GM19438 (cell line): ENCODE results near the gene ACTMAP.

Experiments
- ATAC-seq: cut with Tn5 transposase; IDR thresholded peaks from one replicate; pipeline ENCODE4 v1.9.1; 2021; ENCODE audit warnings: low read depth; ENCODE audit not compliant: unreplicated experiment

The ACTMAP gene

DNA sequence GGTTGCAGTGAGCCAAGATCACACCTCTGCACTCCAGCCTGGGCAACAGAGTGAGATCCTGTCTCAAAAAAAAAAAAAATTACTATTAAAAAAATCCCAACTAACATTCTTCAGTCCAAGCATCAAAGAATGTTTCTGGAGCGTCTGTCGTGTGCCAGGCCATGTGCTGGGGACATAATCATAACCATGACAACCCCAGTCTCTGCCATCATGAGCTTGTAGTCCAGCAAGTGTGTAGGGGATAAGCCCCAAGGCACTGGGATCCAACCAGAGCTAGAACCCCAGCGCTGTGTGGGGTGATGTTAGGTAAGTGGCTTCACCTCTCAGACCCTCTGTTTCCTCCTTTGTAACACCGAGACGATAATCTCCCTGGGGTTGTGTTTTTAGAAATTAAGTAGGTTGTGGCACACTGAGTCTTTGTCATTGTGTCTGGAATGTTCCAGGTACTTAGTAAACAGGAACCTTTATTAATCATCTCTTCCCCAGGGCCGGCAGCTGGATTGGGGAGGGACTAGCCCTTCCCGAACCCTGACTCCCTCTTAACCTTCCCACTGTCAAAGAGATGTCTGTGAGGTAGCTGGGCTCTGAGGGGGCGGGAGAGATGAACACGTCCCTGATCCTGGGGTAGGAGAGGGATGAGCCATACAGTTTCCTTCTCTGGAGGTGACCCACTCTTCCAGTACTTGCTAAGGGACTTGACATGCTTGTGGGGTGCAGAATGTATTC is 28.2 kb downstream of the ACTMAP start:
- ATAC-seq = no peak

DNA sequence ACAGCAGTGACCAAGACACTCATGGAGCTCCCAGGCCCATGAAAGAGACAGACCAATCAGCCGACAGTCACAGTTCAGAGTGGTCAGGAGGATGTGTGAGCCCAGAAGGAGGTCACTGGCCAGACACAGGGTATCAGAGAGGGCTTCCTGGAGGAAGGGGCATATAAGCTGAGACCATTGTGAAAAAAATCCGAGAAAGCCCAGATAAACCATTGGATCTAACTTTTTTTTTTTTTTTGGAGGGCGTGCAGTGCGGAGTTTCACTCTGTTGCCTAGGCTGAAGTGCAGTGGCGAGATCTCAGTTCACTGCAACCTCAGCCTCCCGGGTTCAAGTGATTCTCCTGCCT is 29.2 kb downstream of the ACTMAP start:
- ATAC-seq = no peak

DNA sequence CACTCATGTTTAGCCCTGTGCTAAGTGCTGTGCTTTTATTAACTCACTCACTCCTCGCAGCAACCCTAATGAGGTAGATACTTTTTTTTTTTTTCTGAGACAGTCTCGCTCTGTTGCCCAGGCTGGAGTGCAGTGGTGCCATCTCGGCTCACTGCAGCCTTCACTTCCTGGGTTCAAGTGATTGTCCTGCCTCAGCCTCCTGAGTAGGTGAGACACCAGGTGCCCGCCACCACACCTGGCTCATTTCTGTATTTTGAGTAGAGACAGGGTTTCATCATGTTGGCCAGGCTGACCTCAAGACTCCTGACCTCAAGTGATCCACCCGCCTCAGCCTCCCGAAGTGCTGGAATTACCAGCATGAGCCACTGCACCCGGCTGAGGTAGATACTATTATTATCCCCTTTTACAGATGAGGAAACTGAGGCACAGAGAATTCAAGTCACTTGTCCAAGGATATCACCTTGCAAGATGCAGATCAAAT is 30.8 kb downstream of the ACTMAP start:
- ATAC-seq = no peak

DNA sequence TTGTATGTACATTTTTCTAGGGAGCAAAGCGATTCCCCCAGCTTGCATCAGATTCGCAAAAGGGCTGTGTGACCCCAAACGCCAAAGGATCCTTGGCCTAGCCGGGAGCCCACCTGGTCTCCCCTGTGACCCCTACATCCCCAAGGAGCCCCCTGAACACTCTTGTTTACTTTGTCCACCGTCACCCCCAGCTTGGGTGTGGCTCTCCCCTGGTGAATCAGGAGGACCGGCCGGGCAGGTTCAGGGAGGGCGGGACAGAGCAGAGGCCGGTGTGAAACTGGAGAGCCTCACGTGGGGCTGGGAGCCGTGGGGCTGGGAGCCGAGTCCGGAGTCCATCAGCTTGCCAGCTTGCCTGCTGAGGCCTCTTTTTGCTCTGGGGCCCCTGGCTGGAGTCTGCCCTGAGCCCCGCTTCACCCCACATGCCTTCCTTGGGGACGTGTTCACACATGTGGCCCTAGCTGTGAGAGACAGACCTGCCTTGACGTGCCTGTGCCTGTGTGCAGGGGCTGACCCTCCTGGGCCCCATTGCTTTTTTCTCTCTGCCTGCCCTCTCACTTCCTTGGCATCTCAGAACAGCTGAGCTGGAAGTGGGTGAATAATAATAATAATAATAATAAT is 31.4 kb downstream of the ACTMAP start:
- no peak for ATAC-seq

DNA sequence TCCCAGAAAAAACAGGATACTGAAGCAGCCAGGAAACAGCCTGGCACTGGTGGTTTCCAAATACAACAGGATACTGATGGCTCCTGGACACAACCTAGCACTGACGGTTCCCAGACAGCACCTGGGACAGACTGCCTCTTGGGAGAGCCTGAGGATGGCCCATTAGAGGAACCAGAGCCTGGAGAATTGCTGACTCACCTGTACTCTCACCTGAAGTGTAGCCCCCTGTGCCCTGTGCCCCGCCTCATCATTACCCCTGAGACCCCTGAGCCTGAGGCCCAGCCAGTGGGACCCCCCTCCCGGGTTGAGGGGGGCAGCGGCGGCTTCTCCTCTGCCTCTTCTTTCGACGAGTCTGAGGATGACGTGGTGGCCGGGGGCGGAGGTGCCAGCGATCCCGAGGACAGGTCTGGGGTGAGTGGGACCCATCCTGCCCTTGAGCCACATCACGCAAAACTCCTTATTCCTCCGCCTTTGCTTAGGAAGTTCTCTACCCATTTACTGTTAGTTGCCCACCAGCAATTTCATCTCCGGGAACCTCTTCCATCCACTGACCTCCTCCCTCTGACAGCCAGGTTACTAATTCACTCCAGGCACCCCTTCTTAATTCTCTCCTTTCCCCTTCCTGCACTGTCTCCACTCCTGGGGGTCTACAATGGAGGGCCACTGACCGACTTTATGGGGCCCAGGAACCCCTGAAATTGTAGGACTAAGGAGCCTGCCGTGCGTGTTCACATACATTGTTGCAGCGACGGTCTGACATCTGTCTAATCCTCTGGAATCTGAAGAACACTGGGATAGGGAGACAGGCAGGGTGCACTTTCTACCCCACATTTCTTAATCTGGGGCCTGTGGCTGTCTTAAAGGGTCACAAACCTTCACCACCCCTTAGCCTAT is 32.1 kb downstream of the ACTMAP start:
- ATAC-seq = no peak

DNA sequence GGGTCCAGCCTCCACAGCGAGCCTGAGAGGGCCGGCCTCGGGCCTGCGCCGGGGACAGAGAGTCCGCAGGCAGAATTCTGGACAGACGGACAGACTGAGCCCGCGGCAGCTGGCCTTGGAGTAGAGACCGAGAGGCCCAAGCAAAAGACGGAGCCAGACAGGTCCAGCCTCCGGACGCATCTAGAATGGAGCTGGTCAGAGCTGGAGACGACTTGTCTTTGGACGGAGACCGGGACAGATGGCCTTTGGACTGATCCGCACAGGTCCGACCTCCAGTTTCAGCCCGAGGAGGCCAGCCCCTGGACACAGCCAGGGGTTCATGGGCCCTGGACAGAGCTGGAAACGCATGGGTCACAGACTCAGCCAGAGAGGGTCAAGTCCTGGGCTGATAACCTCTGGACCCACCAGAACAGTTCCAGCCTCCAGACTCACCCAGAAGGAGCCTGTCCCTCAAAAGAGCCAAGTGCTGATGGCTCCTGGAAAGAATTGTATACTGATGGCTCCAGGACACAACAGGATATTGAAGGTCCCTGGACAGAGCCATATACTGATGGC is 32.9 kb downstream of the ACTMAP start:
- ATAC-seq = no peak

DNA sequence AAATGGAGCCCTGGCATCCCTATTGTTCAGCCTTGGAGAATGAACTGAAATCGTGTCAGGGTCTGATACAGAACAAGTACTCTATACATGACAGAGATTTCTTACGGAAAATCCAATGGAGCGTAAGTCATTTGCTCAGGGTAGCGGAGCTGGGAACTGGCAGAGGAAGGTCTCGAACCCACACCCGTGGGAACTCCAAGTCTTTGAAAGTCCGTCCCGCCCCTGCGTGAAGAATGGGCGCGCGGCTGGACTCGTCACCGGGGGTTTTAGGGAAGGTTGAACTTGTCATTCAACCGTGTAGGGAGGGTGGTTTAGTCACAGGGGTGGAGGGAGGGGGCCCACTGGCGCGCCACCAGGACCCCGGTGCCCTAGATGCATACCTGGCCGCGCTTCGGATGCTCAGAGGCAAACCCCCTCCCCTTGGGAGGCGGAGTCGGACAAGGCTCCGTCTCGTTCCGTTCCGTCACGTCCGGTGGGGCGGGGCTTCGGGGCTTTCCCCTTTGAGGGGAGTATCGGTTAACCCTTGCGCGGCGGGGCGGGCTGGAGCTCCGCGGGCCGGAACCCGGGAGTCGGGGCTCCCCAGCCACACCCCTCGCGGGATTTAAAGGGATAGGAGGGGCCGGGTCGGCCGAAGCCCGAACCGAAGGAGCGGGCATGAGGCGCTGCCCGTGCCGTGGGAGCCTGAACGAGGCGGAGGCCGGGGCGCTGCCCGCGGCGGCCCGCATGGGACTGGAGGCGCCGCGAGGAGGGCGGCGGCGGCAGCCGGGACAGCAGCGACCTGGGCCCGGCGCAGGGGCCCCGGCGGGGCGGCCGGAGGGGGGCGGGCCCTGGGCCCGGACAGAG is 33.6 kb downstream of the ACTMAP start, which contains the start of the genes COQ8B and ITPKC:
TSS of gene COQ8B (minus strand) at position 405 of the 843 bp plus-strand sequence. CDS start 2,254 bp downstream, outside the sequence.
TSS of gene ITPKC (plus strand) at position 631 of the 843 bp plus-strand sequence. CDS start at position 655, 24 bp downstream.
- ATAC-seq = peak; percentile 64

DNA sequence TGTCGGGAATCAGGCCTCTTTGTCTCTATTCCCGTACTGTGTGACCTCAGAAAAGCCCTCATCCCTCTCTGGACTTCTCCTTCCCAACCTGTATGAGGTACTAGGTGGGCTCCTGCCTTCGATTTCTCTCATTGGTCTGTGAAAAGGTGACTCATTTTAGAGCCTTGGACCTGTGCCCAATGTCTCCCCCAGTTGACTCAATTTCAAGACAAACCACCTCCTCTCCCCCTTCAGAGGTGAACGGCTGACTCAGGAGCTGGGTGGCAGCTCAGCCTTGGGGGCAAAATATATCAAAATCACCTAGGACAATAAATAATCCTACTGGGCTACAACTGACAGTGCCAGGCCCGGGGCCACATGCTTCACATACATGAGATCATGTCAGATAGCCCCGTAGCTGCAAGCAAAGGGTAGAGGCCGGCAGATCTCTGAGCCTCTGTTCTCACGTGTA is 34.2 kb downstream of the ACTMAP start:
- ATAC-seq = no peak

DNA sequence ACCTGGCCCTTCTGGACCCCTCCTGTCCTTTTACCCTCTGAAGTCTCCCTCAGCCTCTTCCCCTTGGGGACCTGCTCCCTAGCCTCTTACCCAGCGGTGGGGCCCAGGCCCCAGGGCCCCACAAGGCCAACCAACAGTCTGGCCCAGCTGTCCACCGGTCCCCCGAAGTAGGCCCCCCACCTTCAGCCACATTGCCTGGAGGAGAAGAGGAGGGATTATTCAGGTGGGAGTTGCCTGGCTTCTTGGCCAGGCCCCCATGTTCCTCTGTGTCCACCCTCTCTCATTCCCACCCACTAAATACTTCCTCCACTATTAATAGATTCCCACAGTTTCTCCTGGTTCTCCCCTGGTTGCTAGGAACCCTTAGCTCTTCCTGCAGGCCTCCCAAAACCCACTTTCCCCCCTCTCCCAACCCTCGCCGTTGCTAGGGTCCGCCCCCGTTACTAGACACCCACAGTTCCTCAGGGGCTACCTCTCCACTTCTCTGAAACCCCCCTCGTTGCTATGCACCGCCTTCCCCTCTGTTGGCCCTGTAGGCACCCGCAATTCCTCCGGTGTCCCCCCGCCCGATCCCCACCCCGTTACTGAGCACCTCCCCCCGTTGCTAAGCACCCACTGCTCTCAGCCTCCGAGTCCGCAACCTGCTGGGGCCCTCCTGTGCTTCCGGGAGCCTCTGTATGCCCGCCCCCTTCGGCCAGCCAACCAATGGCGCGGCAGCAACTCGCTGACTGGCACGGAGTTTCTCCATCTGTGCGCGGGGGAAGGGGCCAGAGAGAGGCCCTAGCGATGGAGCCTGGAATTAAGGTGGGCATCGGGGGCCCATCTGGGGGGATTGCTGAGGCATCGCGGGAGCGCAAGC is 35.6 kb downstream of the ACTMAP start:
- ATAC-seq = peak; percentile 54

DNA sequence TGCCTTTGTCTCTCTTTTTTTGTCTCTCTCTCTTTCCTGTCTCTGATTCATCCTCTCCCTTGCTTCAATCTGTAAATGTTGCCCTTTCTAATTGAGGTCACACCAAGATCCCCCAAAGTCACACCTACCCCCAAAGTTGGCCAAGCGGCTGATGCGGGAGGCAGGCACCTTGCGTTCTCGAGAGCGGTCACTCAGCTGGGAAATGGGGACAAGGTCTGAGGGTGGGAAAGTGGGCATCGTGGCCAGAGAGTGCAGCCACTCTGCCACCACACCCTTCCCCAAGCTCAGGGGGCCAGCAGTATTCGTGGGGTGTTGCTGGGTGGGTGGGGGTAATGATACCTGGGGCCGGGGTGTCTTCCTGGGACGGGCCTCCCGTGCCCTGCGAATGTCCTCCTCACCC is 36.3 kb downstream of the ACTMAP start:
- ATAC-seq = no peak

DNA sequence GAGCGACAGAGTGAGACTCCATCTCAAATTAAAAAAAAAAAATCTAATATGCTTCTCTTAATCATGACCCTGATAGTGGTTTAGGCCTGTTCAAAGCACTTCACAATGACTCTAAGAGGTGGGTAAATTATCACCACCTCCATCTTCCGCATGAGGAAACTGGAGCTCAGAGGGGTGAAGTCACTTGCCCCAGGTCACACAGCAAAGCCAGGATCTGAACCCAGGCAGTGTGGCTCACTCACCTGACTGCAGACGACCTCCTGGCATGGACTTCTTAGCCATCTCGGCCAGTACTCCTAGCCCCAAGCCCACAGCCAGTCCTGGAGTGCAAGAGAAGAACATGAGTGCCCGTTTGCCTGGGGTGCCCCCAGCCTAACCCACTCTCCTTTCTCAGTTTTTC is 40.5 kb downstream of the ACTMAP start:
- no peak for ATAC-seq

DNA sequence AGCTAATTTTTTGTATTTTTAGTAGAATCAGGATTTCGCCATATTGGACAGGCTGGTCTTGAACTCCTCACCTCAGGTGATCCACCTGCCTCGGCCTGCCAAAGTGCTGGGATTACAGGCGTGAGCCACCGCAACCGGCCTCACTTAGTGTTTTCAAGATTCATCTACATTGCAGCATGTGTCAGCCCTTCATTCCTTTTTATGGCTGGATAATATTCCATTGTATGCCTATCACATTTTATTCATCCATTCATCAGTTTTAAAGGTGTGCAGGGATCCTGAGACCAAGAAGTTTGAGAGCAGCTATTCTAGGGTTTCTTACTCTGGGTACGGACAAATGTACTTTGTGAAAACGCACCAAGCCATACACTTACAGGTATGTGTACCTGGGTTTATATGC is 42.7 kb downstream of the ACTMAP start:
- no peak for ATAC-seq

DNA sequence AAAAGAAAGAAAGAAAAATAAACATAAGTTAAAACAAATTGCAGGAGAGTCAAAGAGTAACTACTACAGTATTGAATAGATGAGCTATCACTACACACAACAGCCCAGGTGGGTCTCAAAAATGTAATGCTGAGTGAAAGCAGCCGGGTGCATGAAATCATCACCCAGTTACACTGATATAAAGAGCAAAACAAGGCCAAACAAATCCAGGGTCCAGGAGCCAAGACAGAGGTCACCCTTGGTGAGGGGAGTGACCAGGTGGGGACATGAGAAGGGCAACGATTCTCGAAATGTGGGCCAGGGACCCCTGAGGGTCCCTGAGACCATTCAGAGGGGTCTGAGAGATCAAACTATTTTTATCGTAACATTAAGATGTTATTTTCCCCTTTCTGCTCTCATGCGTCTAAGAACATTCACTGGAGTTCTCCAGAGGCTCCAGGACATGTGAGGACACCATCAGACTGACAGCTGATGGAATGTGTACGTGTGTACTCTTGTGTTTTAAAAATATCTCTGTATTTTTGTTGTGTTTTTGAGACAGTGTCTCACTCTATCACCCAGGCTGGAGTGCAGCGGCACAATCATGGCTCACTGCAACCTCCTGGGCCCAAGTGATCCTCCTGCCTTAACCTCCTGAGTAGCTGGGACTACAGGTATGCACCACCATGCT is 44.2 kb downstream of the ACTMAP start:
- ATAC-seq = no peak

DNA sequence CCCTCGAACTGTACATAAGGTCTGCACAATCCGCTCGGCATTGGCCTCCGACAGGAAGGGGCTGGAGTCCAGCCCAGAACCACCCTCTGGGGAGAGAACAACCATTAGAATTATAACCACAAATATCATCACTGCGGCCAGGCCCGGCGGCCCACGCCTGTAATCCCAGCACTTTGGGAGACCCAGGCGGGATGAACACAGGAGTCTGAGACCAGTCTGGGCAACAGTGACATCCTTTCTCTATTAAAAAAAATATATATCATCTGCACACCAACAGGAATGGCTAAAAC is 45.0 kb downstream of the ACTMAP start:
- ATAC-seq = no peak

DNA sequence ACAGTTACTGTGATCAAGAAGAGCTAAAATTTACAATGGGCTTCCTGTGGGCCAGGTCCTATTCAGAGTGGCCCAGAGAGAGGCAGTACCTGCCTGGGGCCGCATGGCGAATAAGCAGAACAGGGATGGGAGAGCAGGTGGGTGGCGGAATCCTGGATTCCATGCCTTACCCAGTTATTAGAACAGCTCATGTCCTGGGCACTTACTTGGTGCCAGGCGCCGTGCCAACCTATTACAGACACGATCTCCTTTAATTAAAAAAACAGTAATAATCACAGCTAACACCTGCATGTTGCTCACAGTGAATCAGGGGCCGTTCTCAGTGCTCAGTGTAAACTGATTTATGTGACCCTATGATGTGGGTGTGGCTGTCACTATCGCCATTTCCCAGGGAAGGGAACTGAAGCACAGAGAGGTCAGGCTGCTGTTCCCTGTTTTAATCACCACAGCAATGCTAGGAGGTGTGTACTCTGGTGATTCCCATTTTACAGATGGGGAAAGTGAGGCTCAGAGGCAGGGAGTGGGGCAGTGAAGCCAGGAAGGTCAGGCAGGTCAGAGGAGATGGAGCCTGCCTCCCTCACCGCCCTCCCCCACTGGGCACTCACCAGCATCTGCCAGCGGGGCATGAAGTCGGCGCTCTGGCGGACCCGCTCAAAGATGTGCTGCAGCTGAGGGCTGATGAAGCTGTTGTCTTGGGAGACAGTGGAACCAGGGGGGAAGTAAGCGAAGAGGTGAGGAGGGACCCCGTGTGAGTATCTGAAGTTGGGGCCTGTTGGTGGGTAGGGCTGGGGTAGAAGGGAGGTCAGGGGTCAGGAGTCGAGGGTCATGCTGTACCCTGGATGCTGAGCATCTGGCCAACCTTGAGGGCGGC is 45.6 kb downstream of the ACTMAP start:
- no peak for ATAC-seq

DNA sequence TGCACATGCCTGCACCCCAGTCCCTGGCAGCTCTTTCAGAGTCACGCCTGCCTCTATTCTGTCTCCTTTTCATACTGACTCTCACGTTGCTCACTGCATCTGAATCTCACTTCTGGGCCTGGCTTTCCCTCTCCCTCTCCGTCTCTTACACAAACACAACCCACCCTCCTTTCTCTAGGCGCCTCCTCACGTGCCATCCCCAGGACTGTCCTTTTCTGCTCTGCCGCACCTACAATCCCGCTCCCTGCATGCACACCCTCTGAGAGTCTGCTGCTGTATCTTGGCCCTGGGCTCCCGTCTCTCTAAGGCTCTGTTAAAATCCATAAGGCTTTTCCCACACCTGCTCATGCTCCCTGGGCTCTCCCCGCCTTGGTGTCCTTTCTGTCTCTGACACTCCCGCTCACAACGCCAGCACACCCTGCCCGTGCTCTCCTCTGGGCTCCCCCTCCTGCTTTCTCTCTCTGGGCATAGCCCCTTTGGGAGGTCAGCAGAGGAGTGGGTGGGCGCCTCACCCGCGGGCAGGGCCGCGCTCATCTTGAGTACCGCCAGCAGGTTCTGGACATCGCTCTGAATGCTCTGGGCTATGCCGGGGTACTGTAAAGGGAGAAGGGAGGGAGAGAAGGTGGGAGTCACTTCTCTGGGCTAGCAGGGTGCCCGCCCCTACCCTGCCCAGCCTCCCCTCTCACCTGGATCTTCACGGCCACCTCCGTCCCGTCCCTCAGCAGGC is 47.1 kb downstream of the ACTMAP start:
- no peak for ATAC-seq
